ENCODE results near the gene CEACAM4. TPM values are rescaled to one million over a fixed set of nuclear protein-coding genes. Genes with fewer than 3 reads are reported as not detected.

Gene CEACAM4
- total and polyA plus RNA-seq, 2 of the 4 experiments (the other 2 are of a cell fraction): not detected

- H3K56ac ChIP-seq (ENCODE audit: extremely low read depth, insufficient read depth, low read length): no peak overlapping the region
- H2AK9ac ChIP-seq (replicated peaks; ENCODE audit: low read depth, low read length, poor library complexity): no peak overlapping the region
- H3K4me1 ChIP-seq (ENCODE audit: control insufficient read depth, insufficient read depth, low read length): no peaks in the 10 kb centered on the region
- H4K91ac ChIP-seq (ENCODE audit: insufficient read depth, low read depth, low read length): no peak overlapping the region
- no peaks in the 10 kb centered on the region for H3K79me1 ChIP-seq (ENCODE audit: low read depth in 1 of 2, low read length in 2 of 2)
- DNase-seq (no peak), ATAC-seq (ENCODE audit: low read depth) (no peak)
- H2AK5ac ChIP-seq (ENCODE audit: low read depth, low read length): no peak overlapping the region
- no peak overlapping the region for H3K4ac ChIP-seq (ENCODE audit: low read depth, low read length)
- TF ChIP-seq CHD1 (IDR thresholded peaks at IDR 0.05; ENCODE audit: low read depth, low read length) (no peak), MAZ (IDR thresholded peaks at IDR 0.05; ENCODE audit: borderline replicate concordance, low read depth, low read length) (no peak)
- H3K9ac ChIP-seq (ENCODE audit: low read depth, low read length): no peak overlapping the region
- no peak overlapping the region for H3K23ac ChIP-seq (ENCODE audit: low read depth, low read length)
- BruUV-seq (replicated peaks): no TSS peak
- dilution Hi-C loops (cut with HindIII; ENCODE audit: low sequenced_read_pairs, unreplicated experiment): no loop called here
- H3K27ac ChIP-seq (ENCODE audit: insufficient read depth, low read length): no peak overlapping the region
- H3K27me3 ChIP-seq (ENCODE audit: control insufficient read depth, insufficient read depth, low read length): no peaks in the 10 kb centered on the region; the same call in 1 of the 2 replicates
- H2BK20ac ChIP-seq (ENCODE audit: low read depth, low read length): no peak overlapping the region
- no peak overlapping the region for H2AFZ ChIP-seq (replicated peaks; ENCODE audit: low read length, poor library complexity)
- no peaks in the 10 kb centered on the region for H4K20me1 ChIP-seq (ENCODE audit: insufficient read depth, low read length)
- no peak overlapping the region for H3K4me2 ChIP-seq (ENCODE audit: low read depth, low read length)
- H2BK5ac ChIP-seq (ENCODE audit: low read depth, low read length, poor library complexity, severe bottlenecking): no peak overlapping the region
- H4K5ac ChIP-seq (ENCODE audit: low read depth, low read length): no peak overlapping the region
- H2BK120ac ChIP-seq (ENCODE audit: low read depth, low read length): no peak overlapping the region
- POLR2A ChIA-PET (ENCODE audit: unreplicated experiment): no interaction called here
- WGBS, 2 experiments (ENCODE audit: extremely low coverage in 2 of 2, insufficient read length in 1 of 2): no CpG with 5 or more reads among the region's 2 CpGs
- H3K18ac ChIP-seq (ENCODE audit: low read depth, low read length): no peak overlapping the region
- H3K4me3 ChIP-seq (ENCODE audit: insufficient read depth, low read depth, low read length): no peak overlapping the region
- H3K9me1 ChIP-seq (ENCODE audit: insufficient read depth, low read length): no peaks in the 10 kb centered on the region
- CTCF ChIA-PET: interaction anchor here (1.6 kb wide), 1 partner anchor 14 kb away, joined by 4 read pairs; no protein-coding TSS in a partner anchor
- intact Hi-C loops (cut with micrococcal nuclease): no loop called here
- H4K8ac ChIP-seq (ENCODE audit: low read depth in 2 of 2, low read length in 2 of 2): no peak overlapping the region
- H3K36me3 ChIP-seq (ENCODE audit: control insufficient read depth, insufficient read depth, low read length): no peaks in the 10 kb centered on the region
- no peak overlapping the region for H3K14ac ChIP-seq (replicated peaks; ENCODE audit: low read depth, low read length)
- H2BK15ac ChIP-seq (ENCODE audit: low read depth, low read length): no peak overlapping the region
- in situ Hi-C loops (cut with MboI; ENCODE audit: low sequenced_read_pairs): no loop called here
- H3K9me3 ChIP-seq (ENCODE audit: control insufficient read depth, insufficient read depth, low read length): no peaks in the 10 kb centered on the region
These were observed 49.0 kb downstream of the CEACAM4 start for GRCh38 chr19:41577833-41578232.
